GM10847 (cell line): ENCODE results near the gene CASK.

Experiments used
- POLR2A ChIP-seq: IDR thresholded peaks from 2 replicates; pipeline ENCODE4 v1.6.1; 2011; ENCODE audit not compliant: insufficient read length; ENCODE audit errors: extremely low read depth

Gene CASK

GRCh38 chrX:41923978-41924683 lies 777 bp upstream of the CASK start:
- TF ChIP-seq POLR2A = no peak

DNA sequence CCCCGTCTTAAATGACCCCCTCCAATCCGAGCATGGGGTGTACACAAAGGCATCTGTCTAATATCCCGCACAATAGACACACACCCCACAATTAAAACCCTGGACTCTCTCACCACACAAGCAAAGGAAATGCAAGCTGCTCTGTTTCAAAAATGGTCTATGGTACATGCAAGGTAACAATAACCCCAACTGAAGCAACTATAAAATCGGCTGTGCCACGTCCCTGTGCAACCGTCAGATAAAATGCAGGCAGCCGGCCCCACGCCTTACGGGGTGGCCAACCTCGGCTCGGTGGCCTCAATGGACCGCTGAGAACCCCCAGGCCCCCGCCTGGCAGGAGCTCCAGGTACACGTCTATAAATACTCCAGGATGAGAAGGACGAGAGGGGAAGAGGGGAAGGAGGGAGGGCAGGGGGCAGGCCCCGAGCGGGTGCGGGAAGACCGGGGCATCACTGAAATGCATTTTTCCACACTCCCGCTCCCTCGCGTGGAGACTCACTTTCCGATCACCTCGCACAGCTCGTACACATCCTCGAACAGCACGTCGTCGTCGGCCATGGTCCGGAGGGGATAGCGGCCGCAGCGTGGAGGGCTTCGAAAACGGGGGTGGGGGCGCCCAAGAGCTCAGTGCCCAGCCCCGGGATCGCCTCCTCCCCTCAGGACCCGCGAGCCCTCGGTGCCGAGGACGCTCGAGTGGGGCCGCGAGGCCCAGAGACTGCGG lies 763 bp downstream of the CASK start:
- TF ChIP-seq POLR2A = no peak

DNA sequence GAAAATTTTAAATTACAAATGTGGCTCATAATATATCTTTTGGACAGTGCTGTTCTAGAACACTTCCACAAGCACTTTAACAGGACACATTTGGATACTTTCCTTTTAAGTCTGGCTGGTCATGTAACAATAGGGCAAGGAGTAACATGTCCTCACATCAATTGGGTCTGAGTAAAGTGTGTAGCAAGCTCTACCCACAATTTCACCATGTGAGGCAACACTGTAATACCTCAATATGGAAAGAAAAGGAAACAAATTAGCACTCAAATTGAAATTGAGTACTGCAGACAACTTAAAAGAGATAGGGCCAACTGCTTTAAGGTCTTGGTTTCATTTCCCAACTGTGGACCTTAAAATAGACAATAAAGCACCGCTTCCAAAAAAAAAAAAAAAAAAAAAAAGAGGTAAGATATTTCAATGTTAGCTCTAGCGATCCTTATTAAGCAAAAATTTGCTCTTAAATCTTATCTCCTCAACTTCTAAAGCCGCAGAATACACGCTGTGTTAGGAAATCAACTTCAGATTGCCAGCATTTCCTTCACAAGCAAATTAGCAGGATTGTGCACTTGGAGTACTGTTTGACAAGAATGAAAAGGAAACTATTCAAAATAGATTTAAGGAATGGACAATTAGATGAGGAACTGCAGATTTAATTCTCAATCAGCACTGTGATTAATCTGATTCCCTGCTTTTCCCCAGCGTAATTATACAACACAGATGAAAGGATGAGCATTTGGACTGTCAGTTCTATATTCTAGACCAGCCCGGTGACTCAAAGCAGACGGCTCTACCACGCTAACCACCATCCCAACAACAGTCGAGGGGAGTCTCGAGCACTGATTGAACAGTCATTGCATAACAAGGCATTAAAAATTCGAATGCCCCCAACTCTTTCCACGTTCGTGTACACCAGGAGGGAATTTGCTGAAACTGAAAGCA lies 1.6 kb downstream of the CASK start:
- TF ChIP-seq POLR2A = no peak

DNA sequence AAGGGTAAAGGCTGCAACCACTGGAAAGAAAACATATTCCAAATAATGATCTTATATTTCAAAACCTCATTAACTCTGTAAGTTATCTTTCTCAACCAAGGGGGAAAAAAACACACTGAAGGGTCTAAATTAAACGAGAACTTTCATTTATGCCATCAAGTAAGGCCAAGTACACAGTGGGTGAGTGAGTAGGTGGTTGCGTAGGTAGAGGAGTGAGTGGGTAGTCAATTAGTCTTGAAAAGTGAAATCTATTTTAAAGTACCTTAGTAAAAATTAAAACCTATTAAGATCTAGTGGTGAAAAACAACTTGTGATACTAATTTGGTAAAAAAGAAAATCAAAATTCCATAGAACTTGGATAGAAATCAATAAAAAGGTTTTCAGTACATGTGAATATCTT lies 3.5 kb downstream of the CASK start:
- no peak for TF ChIP-seq POLR2A

DNA sequence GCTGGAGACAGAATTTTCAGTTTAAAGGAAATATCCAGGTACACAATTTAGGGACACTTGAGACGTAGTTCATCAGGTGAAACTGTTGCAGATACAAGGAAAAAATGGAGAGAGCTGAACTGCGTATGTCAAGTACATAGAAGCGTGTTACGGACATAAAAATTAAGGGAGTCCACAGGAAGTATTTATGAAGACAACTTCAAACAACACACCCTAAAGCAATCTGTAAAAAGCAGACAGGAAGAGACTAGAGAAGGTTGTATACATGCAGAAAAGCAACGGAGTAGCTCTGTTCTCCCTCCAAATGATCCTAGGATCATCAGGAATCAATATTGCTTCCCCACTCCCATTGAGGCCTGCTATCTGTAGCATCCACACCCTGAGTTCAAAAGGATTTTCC lies 5.8 kb downstream of the CASK start:
- no peak for TF ChIP-seq POLR2A

DNA sequence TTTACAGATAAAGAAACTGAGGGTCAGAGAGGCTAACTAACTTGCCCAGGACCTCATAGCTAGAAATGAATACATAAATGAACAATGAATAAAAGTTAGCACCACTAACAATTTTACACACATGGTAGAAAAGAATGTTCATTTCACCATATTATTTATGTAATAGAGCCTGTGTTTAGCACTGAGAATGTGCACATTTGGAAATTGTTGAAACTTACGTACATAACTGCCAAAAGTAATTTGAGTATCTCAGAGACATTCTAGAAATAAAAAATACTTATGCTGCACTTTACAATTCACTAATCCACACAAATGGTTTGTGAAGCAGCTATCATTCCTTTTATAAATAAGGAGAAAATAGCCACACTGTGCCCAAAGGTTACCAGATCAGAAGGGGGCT lies 9.9 kb downstream of the CASK start:
- TF ChIP-seq POLR2A = no peak

DNA sequence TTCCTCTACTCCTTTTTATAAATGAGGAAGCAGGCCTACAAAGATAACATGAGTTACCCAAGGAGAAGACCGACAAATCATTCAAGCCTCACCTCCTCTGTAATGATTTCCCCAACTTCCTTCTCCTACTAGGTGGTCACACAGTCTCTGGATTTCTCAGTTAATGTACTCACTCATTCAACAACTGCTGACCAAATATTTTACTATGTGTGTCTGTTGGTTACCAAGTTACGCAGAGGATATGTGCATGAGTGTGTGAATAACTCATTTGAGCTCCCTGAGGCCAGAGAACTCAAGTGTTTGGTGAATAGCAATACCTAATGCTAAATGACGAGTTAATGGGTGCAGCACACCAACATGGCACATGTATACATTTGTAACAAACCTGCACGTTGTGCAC lies 10.4 kb downstream of the CASK start:
- no peak for TF ChIP-seq POLR2A

DNA sequence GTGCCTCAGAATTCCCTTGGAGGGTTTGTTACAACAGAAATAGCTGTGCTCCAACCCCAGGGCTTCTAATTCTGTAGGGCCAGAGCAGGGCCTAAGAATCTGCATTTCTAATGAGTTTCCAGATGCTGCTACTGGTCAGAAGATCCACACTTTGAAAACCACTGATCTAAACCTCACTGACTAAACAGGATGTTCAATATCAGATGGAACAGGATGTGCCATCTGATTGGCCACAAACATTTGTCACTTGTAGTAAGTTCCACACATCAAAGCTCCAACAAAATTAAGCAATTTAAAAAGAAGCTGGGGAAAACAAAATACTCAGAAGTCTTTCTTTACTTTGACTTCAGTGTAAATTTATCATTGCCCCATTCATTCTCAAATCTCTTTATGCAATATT lies 14.3 kb downstream of the CASK start:
- TF ChIP-seq POLR2A = no peak

- no peak for TF ChIP-seq POLR2A
Observed at GRCh38 chrX:41906515-41907187, 16.7 kb downstream of the CASK start.

DNA sequence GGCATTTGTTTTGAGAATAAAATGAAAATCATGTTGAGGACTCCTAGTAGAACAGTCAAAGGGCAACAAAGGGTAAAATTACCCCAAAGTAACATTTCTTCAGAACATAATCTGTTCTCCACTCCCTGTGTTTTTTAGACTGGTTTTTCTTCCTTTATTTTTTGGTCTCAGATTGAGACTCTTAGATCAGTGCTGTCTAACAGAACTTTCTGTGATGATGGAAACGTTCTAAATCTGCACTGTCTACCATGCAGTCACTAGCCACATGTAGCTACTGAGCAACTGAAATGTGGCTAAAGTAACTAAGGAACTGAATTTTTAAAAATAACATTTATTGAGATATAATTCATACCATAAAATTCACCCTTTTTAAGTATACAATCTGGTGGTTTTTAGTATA lies 19.8 kb downstream of the CASK start:
- TF ChIP-seq POLR2A = no peak

GRCh38 chrX:41900321-41900720 lies 23.0 kb downstream of the CASK start:
- TF ChIP-seq POLR2A = no peak

GRCh38 chrX:41895826-41896225 lies 27.5 kb downstream of the CASK start:
- TF ChIP-seq POLR2A = no peak

- no peak for TF ChIP-seq POLR2A
Observed at GRCh38 chrX:41890026-41890423, 33.3 kb downstream of the CASK start.

GRCh38 chrX:41889317-41890025 lies 33.9 kb downstream of the CASK start:
- TF ChIP-seq POLR2A = no peak

GRCh38 chrX:41887691-41888090 lies 35.7 kb downstream of the CASK start:
- no peak for TF ChIP-seq POLR2A

GRCh38 chrX:41885724-41886123 lies 37.6 kb downstream of the CASK start:
- TF ChIP-seq POLR2A = no peak
